Bone marrow (tissue), 2 donors: ENCODE measurements around the gene MARCHF10.
"Not testable (repeated sequence)": the region's sequence is repeated elsewhere in the genome, so short reads cannot be mapped to it uniquely, and the experiment has no call there.

ENCODE experiments used
- DNase-seq, 2 donors: peaks; one replicate each; lab custom pipeline; 2025; lab: John Stamatoyannopoulos, UW

The MARCHF10 gene

GRCh38 chr17:62790564-62790986 lies 17.5 kb downstream of the MARCHF10 start:
- DNase-seq, result no peak

DNA sequence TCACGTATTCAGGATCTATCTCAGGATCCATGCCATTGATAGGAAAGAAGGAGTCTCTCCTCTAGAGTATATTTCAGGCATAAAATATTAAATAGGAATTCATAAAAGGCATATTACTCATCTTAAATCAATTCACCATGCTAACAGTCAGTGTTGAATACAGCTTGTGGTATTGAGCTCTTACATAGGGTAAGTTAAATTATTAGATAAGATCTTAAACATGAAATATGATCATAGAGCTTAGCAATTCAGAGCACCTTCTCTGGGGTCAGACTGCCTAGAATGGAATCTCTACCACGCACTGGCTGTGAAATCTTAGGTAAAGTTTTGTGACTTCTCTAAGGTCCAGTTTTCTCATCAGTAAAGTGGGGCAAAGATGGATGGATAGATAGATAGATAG lies 20.7 kb downstream of the MARCHF10 start:
- DNase-seq, result no peak

DNA sequence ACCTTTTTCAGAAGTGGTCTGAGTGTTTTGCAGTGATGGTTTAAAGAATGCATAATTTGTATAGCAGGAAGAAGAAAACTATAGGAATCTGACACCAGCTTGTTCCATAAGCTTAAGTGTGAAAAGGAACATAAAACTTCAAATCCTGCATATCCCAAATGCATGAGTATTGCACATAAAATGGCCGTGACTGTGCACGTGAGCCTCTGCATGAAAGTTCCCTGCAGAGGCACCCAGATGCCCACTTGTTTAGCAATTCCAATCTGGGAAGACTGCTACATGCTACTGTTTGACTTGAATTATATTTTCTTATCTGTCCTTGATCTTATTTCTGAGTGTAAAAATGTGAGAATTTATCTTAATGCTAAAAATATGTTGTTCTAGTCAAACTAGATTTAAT lies 21.5 kb downstream of the MARCHF10 start:
- no peak for DNase-seq

GRCh38 chr17:62785983-62786382 lies 22.1 kb downstream of the MARCHF10 start:
- DNase-seq, result not testable (repeated sequence)

- no peak for DNase-seq
Measured at GRCh38 chr17:62782730-62783270, 25.3 kb downstream of the MARCHF10 start.

DNA sequence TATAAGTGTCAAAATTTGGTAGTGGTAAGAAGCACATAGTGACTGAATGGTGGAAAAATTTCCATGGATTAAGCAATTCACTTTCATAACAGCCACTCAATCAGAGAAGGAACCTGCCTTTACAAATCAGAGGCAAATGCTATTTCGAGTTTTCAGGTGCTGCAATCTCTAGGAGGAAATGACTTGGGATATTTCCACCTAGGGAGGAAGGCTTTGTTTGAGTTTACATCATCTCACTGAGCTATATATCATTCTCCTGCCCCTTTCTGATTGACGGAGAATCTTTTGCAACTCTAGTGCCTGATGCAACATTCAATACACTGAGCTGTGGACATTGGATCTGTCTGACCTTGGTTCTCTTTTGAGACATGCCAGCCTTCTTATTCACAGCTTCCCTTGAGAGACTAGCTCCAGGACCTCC lies 26.3 kb downstream of the MARCHF10 start:
- DNase-seq, result no peak

DNA sequence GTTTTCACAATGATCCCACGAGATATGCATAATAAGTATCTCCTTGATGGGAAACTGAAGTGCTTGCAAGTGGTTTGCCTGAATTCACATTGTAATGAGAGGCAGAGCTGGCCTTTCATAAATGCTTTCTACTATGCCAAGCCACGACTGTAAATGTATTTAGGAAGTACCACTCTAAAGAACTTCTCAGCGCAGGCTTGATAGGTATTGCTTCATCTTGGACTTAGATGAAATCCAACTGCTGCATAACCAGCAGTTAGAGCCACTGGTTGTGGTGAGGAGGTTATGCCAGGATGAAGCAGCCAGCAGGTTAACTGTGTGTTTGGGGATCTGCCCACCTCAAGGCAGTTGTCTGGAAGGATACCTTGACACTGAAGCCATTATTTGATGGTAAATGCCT lies 26.8 kb downstream of the MARCHF10 start:
- DNase-seq, result no peak

GRCh38 chr17:62780951-62781350 lies 27.2 kb downstream of the MARCHF10 start:
- DNase-seq, result no peak

DNA sequence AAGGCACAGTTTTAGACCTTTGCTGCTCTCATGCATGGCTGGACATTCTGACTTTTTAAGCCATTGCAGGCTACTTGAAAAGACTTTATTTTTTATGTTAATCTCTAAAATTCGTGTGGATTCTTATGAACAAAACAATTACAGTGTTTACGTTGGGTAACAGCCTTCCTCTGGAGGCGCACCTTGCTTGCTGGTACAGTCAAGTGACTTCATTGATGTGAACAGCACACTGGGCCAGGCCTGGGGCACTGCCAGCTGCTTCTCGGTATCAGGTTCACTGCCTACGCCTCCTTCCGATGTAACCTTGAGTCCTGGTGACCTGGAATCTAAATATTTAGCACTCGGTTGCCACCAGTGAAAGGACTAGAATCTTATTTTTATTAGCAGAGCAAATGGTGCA lies 27.8 kb downstream of the MARCHF10 start:
- no peak for DNase-seq

GRCh38 chr17:62778990-62779681 lies 29.0 kb downstream of the MARCHF10 start:
- no peak for DNase-seq

GRCh38 chr17:62775876-62776275 lies 32.2 kb downstream of the MARCHF10 start:
- DNase-seq, result no peak

DNA sequence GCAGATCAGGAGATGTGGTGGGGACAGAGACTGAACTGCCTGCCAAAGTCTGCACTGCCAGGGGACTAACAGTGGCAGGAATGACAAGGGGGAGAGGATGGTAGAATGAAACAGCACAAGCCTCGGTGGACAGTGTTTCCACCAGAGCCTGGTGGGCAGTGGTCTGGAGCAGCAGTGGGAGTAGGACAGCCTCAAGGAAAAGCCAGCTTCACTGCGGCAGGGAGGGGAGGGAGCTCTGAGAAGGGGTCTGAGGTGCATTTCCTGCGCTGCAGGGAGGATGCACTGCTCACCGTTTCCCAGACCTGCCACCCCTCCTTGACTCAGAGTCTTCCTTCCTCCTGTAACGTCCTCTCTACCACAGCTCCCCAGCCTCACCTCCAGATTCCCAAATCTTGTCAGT lies 33.8 kb downstream of the MARCHF10 start:
- no peak for DNase-seq

GRCh38 chr17:62767997-62768396 lies 40.1 kb downstream of the MARCHF10 start:
- DNase-seq, result no peak

DNA sequence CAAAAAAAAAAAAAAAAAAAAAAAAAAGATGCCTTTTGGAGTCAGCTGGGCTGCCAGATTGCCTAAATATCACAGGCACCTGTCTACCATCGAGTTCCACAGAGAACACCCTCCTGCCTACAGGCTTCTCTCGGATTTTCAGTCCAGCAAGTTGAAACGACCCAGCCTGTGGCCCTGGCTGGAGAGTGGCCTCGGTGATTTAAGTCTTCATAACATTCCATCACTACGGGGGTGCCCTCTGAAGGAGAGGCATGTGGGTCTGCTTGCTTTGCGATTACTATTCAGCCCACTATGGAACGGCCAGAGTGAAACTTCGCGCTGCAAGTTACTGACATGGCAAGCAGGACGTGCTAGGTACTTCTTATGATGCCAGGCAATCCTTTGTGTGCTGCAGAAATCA lies 42.8 kb downstream of the MARCHF10 start:
- no peak for DNase-seq

GRCh38 chr17:62763891-62764600 lies 44.1 kb downstream of the MARCHF10 start:
- no peak for DNase-seq

- no peak for DNase-seq
Measured at GRCh38 chr17:62761884-62762283, 46.2 kb downstream of the MARCHF10 start.

- no peak for DNase-seq
Measured at GRCh38 chr17:62760945-62761267, 47.2 kb downstream of the MARCHF10 start.

DNA sequence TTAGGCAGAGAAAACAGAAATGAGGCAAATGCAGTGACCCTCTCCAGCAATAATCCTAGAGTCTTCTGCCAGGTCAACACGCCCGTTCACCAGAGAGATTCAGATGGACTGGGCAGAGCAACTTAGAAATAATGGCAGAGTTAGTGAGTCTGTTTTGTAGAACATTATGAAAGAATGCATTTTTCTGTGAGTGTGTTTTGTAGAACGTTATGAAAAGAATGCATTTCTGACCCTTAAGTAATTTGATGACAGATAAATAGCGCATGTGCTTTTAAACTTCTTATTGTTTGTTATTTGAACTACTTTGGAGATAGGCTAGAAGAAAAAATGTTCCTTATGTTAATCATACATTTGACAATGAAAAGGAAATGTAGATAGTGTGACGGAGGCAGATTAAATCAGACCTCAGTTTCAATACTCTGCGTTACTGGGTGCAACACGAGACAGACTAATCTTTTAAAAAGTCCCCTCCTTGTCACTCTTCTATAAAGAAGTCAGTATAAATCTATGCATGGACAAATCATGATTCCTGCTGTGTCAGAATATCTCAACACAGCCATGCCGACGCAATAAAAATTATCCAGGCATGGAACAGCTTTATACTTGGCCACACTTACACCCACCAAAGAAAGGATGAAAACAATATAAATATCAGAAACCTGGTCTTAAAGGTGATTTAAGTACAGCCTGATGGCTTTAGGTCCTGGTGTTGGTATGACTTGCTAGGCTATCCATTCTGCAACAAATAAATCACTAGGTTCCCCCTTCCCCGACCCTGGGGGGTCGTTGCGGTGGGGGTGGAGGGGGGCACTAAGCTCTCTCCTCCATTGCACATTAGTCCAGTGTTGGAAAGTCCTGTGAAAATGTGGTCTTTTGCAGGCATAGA lies 47.8 kb downstream of the MARCHF10 start:
- no peak for DNase-seq

DNA sequence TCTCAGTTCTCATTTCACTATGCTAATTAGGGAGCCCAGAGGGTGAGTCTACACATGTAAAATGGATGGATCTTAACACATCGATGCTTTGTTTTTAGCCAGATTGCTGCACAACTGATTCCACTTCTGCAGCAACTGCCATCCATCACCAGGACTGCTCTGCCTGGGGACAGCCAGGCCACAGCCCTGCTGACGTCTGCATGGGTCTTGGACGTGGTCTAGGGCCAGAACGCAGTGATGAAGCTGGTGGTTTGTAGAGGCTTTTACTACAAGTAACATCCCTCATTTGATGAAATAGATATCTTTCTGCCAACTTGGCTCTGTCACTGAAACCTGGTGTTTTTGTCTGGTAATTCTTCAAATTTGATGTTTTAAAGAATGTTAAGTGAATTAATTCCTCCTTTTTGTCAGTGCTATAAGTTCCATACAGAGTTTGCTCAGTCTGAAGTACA lies 50.6 kb downstream of the MARCHF10 start:
- no peak for DNase-seq

- DNase-seq, result no peak
Measured at GRCh38 chr17:62756198-62756597, 51.9 kb downstream of the MARCHF10 start.

DNA sequence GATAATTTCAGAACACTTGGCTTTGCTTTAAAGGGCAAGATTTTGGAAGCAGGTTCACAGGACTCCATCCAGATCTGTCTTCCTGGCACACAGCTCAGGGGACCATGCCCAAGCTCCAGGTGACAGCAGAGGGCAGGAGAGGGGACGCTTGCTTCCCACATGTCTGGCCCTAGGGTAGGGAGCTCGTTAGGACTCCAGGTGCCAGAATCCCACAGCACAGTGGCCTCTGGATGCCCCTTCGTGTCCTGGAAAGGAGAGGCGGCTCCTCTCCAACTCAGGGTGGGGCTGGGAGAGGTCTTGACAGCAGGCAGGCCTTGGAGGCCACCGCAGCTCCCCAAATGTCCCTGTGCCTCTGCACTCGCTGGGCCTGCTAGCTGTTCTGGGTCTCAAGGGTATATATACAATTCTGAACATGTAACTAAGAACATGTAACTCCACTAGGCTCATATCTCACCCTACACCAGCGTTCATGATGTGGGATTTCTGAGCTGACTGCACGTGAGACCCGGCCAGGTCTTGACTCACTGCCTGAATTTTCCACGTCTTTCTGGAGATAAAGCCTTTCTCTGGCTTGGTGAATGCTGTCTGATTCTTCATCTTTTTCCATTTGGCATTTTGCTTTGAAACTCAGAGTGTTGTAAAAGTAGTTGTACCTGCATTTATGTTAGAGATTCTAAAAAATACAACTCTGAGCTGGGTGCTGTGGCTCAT lies 52.8 kb downstream of the MARCHF10 start:
- DNase-seq, result no peak

DNA sequence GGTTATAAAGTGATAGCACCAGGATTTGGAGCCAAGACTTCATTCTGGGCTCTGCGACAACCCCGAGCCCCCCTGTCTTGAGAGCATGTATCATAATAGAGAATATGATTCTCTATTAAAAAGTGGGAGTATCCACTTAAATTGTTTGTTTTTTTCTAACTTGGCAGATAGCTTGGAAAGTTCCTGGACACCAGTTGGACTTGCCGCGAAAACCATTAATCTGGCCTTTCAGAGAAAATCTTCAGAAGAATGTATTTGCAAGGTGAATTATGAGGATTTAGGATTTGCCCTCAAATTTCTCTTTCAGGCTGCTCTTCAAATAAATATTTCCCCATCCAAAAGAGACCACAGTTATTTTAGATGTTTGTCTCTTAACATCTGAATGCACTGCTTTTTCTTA lies 53.5 kb downstream of the MARCHF10 start:
- no peak for DNase-seq
